Activated CD8-positive, alpha-beta memory T cell treated with anti-CD3 and anti-CD28 coated beads for 48 hours (primary cell): Measurements from ENCODE around the gene SIX2.

ENCODE experiments used
- DNase-seq, 3 experiments: peaks; one replicate each; pipeline ENCODE4 v3.0.0-alpha.2; 2020; ENCODE audit warnings: low read depth in 2 of 3, low spot score in 2 of 3

Gene SIX2

GRCh38 chr2:45002686-45003085 is 6.6 kb downstream of the SIX2 start:
- no peak for DNase-seq

GRCh38 chr2:45001869-45002385 is 7.3 kb downstream of the SIX2 start:
- no peak for DNase-seq

GRCh38 chr2:45000921-45001868 is 8.1 kb downstream of the SIX2 start:
- DNase-seq, result no peak

- DNase-seq, result no peak
Observed at GRCh38 chr2:45000341-45000901, 8.8 kb downstream of the SIX2 start.

- DNase-seq, result no peak
Observed at GRCh38 chr2:44999540-44999939, 9.7 kb downstream of the SIX2 start.

- no peak for DNase-seq
Observed at GRCh38 chr2:44997963-44998362, 11.3 kb downstream of the SIX2 start.

GRCh38 chr2:44996356-44996755 is 12.9 kb downstream of the SIX2 start:
- DNase-seq, result no peak

- no peak for DNase-seq
Observed at GRCh38 chr2:44994377-44994776, 14.9 kb downstream of the SIX2 start.

- no peak for DNase-seq
Observed at GRCh38 chr2:44989176-44989575, 20.1 kb downstream of the SIX2 start.

GRCh38 chr2:44983836-44984604 is 25.2 kb downstream of the SIX2 start:
- DNase-seq, result no peak

- DNase-seq, result peak in 1 of 3 experiments; percentile 72
Observed at GRCh38 chr2:44981714-44982108, 27.5 kb downstream of the SIX2 start.

GRCh38 chr2:44980751-44981713 is 28.2 kb downstream of the SIX2 start:
- DNase-seq, result no peak

- DNase-seq, result no peak
Observed at GRCh38 chr2:44979581-44979980, 29.7 kb downstream of the SIX2 start.

GRCh38 chr2:44975571-44976450 is 33.4 kb downstream of the SIX2 start:
- no peak for DNase-seq

- DNase-seq, result no peak
Observed at GRCh38 chr2:44974064-44974715, 35.1 kb downstream of the SIX2 start.

- no peak for DNase-seq
Observed at GRCh38 chr2:44972771-44973535, 36.3 kb downstream of the SIX2 start.

GRCh38 chr2:44970846-44971450 is 38.3 kb downstream of the SIX2 start:
- no peak for DNase-seq

- DNase-seq, result no peak
Observed at GRCh38 chr2:44969936-44970335, 39.3 kb downstream of the SIX2 start.
